Activated CD8-positive, alpha-beta memory T cell treated with anti-CD3 and anti-CD28 coated beads for 48 hours (primary cell): ENCODE results near the gene BSND.
"Not testable (repeated sequence)": the region's sequence is repeated elsewhere in the genome, so short reads cannot be mapped to it uniquely, and the experiment has no call there.

Source experiments
- DNase-seq, 3 experiments: peaks; one replicate each; pipeline ENCODE4 v3.0.0-alpha.2; 2020; ENCODE audit warnings: low read depth in 2 of 3, low spot score in 2 of 3

The BSND gene

GRCh38 chr1:54998677-54999076, at the start of gene BSND:
TSS of gene BSND (plus strand) at chr1:54998933. CDS start at chr1:54999187, 254 bp downstream.
- DNase-seq, result no peak

GRCh38 chr1:54949053-54949452, 49.7 kb upstream of the BSND start:
- DNase-seq, result no peak

GRCh38 chr1:54950006-54950368, 48.7 kb upstream of the BSND start:
- no peak for DNase-seq

- peak in 2 of 3 experiments; percentile 19 to 42 for DNase-seq
Measured at GRCh38 chr1:54950369-54951163, 48.2 kb upstream of the BSND start.

- DNase-seq, result no peak
Measured at GRCh38 chr1:54951810-54952226, 46.9 kb upstream of the BSND start.

- DNase-seq, result no peak
Measured at GRCh38 chr1:54952950-54953718, 45.6 kb upstream of the BSND start.

GRCh38 chr1:54953846-54954245, 44.9 kb upstream of the BSND start:
- DNase-seq, result no peak

- no peak for DNase-seq
Measured at GRCh38 chr1:54955359-54955758, 43.4 kb upstream of the BSND start.

GRCh38 chr1:54956726-54957125, 42.0 kb upstream of the BSND start:
- no peak for DNase-seq

- no peak for DNase-seq
Measured at GRCh38 chr1:54959241-54959640, 39.5 kb upstream of the BSND start.

- DNase-seq, result no peak
Measured at GRCh38 chr1:54962612-54963395, 35.9 kb upstream of the BSND start.

GRCh38 chr1:54963829-54964228, 34.9 kb upstream of the BSND start:
- DNase-seq, result not testable (repeated sequence)

- DNase-seq, result no peak
Measured at GRCh38 chr1:54965624-54966340, 33.0 kb upstream of the BSND start.

GRCh38 chr1:54967372-54967771, 31.4 kb upstream of the BSND start:
- DNase-seq, result no peak

GRCh38 chr1:54968551-54968950, 30.2 kb upstream of the BSND start:
- no peak for DNase-seq

- no peak for DNase-seq
Measured at GRCh38 chr1:54969879-54970278, 28.9 kb upstream of the BSND start.

GRCh38 chr1:54970901-54971300, 27.8 kb upstream of the BSND start:
- DNase-seq, result no peak

GRCh38 chr1:54971317-54971791, 27.4 kb upstream of the BSND start:
- no peak for DNase-seq

GRCh38 chr1:54972436-54972835, 26.3 kb upstream of the BSND start:
- DNase-seq, result no peak

- no peak for DNase-seq
Measured at GRCh38 chr1:54973205-54973921, 25.4 kb upstream of the BSND start.
